ENCODE results near the gene LMX1B.

LMX1B gene

DNA sequence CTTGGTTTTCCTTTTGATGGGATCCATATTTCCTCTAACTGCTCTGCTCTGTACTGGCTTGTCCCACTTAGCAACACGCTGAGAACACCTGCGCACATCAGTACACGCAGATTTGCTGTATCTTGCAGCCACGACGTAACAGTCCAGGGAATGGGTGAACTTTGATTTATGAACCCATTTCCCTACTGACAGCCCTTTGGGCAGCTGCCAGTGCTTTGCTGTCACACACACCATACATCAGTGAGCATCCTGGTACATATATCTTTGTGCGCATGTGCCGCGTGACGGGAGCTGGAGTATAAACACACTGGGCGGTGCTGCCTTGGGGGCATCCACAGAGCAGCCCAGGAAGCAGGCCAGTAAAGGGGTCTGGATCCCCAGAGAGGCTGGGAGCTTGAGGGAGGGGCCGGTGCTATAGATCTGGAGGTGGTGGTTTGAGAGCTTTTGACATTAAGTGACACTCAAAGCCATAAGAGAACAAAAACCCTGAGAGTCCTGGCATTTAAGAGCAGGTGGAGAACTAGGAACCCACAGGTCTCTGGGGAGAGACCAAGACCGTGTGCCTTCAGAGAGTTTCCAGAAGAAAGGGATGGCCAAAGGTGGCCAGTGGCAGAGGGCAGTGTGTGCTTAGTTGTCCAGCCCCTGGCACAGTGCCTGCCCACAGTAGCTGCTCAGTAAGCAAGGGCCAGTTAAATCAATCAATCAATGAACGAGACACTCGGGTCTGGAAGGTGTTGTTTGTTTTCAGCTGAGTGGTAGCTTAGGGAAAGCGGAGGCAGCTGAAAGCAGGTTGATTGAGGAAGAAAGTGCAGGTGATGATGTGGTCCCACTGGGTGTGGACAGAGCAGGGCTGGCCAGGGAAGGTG is 53.7 kb downstream of the LMX1B start:
- Histone ChIP-seq H3K79me2 (ENCODE audit: insufficient read depth, low read length) (no peaks in the 10 kb centered on the region), H3K9ac (ENCODE audit: low read length) (no peak overlapping the region), H2AFZ (ENCODE audit: low read depth, low read length, severe bottlenecking) (no peak overlapping the region), H3K4me3 (ENCODE audit: insufficient read depth, low read length, poor library complexity, severe bottlenecking) (no peak overlapping the region), H3K36me3 (ENCODE audit: low read length) (no peaks in the 10 kb centered on the region), H3K9me2 (replicated peaks; ENCODE audit: insufficient read depth, low read length) (no peaks in the 10 kb centered on the region), H3K27me3 (ENCODE audit: low read length) (no peaks in the 10 kb centered on the region), H3K27ac (ENCODE audit: low read depth, low read length) (no peak overlapping the region), H4K20me1 (ENCODE audit: low read depth, low read length) (no peaks in the 10 kb centered on the region), H3K4me2 (ENCODE audit: low read depth, low read length, poor library complexity, severe bottlenecking) (no peak overlapping the region), H3K9me3 (ENCODE audit: insufficient read depth, low read length) (no peaks in the 10 kb centered on the region), H3F3A (ENCODE audit: insufficient read depth) (no peaks in the 10 kb centered on the region)
- TF ChIP-seq CTCF (IDR thresholded peaks at IDR 0.05; ENCODE audit: insufficient read depth, low read length, poor library complexity, severe bottlenecking) = no peak
- TF ChIP-seq EZH2phosphoT487 (conservative IDR thresholded peaks at IDR 0.05; ENCODE audit: low read length) = no peak

GRCh38 chr9:126668058-126668457 is 54.3 kb downstream of the LMX1B start:
- no peaks in the 10 kb centered on the region for H3K36me3 ChIP-seq (ENCODE audit: low read length)
- H4K20me1 ChIP-seq (ENCODE audit: low read depth, low read length) = no peaks in the 10 kb centered on the region
- H3K4me3 ChIP-seq (ENCODE audit: insufficient read depth, low read length, poor library complexity, severe bottlenecking) = no peak overlapping the region
- H3K27me3 ChIP-seq (ENCODE audit: low read length) = no peaks in the 10 kb centered on the region
- H3F3A ChIP-seq (ENCODE audit: insufficient read depth) = no peaks in the 10 kb centered on the region
- no peak overlapping the region for H2AFZ ChIP-seq (ENCODE audit: low read depth, low read length, severe bottlenecking)
- no peaks in the 10 kb centered on the region for H3K79me2 ChIP-seq (ENCODE audit: insufficient read depth, low read length)
- no peaks in the 10 kb centered on the region for H3K9me2 ChIP-seq (replicated peaks; ENCODE audit: insufficient read depth, low read length)
- no peak overlapping the region for H3K9ac ChIP-seq (ENCODE audit: low read length)
- TF ChIP-seq CTCF (IDR thresholded peaks at IDR 0.05; ENCODE audit: insufficient read depth, low read length, poor library complexity, severe bottlenecking) = no peak
- no peak for TF ChIP-seq EZH2phosphoT487 (conservative IDR thresholded peaks at IDR 0.05; ENCODE audit: low read length)
- no peaks in the 10 kb centered on the region for H3K9me3 ChIP-seq (ENCODE audit: insufficient read depth, low read length)
- H3K27ac ChIP-seq (ENCODE audit: low read depth, low read length) = no peak overlapping the region
- H3K4me2 ChIP-seq (ENCODE audit: low read depth, low read length, poor library complexity, severe bottlenecking) = no peak overlapping the region

GRCh38 chr9:126669108-126669507 is 55.4 kb downstream of the LMX1B start:
- Histone ChIP-seq H3K27me3 (ENCODE audit: low read length) (no peaks in the 10 kb centered on the region), H3K4me2 (ENCODE audit: low read depth, low read length, poor library complexity, severe bottlenecking) (no peak overlapping the region), H3K36me3 (ENCODE audit: low read length) (no peaks in the 10 kb centered on the region), H3K9me3 (ENCODE audit: insufficient read depth, low read length) (no peaks in the 10 kb centered on the region), H3K9ac (ENCODE audit: low read length) (no peak overlapping the region), H3F3A (ENCODE audit: insufficient read depth) (no peaks in the 10 kb centered on the region), H4K20me1 (ENCODE audit: low read depth, low read length) (no peaks in the 10 kb centered on the region), H3K4me3 (ENCODE audit: insufficient read depth, low read length, poor library complexity, severe bottlenecking) (no peak overlapping the region), H2AFZ (ENCODE audit: low read depth, low read length, severe bottlenecking) (no peak overlapping the region), H3K27ac (ENCODE audit: low read depth, low read length) (no peak overlapping the region), H3K9me2 (replicated peaks; ENCODE audit: insufficient read depth, low read length) (no peaks in the 10 kb centered on the region), H3K79me2 (ENCODE audit: insufficient read depth, low read length) (no peaks in the 10 kb centered on the region)
- TF ChIP-seq CTCF (IDR thresholded peaks at IDR 0.05; ENCODE audit: insufficient read depth, low read length, poor library complexity, severe bottlenecking) = no peak
- TF ChIP-seq EZH2phosphoT487 (conservative IDR thresholded peaks at IDR 0.05; ENCODE audit: low read length) = no peak

Data from SU-DHL-6 (cell line).